ENCODE results near the gene CTDP1.
"Not testable (repeated sequence)": the region's sequence is repeated elsewhere in the genome, so short reads cannot be mapped to it uniquely, and the experiment has no call there.

The CTDP1 gene

GRCh38 chr18:79727211-79727610, 47.6 kb downstream of the CTDP1 start:
- DNase-seq, result no peak

GRCh38 chr18:79728931-79729586, 49.5 kb downstream of the CTDP1 start:
- DNase-seq, result no peak

GRCh38 chr18:79729611-79730010, 50.0 kb downstream of the CTDP1 start:
- no peak for DNase-seq

- no peak for DNase-seq
These were observed 51.2 kb downstream of the CTDP1 start for GRCh38 chr18:79730804-79731203.

GRCh38 chr18:79731881-79732720, 52.5 kb downstream of the CTDP1 start:
- DNase-seq, result not testable (repeated sequence)

- DNase-seq, result no peak
These were observed 53.1 kb downstream of the CTDP1 start for GRCh38 chr18:79732721-79733025.

- DNase-seq, result no peak
These were observed 53.6 kb downstream of the CTDP1 start for GRCh38 chr18:79733135-79733701.

DNA sequence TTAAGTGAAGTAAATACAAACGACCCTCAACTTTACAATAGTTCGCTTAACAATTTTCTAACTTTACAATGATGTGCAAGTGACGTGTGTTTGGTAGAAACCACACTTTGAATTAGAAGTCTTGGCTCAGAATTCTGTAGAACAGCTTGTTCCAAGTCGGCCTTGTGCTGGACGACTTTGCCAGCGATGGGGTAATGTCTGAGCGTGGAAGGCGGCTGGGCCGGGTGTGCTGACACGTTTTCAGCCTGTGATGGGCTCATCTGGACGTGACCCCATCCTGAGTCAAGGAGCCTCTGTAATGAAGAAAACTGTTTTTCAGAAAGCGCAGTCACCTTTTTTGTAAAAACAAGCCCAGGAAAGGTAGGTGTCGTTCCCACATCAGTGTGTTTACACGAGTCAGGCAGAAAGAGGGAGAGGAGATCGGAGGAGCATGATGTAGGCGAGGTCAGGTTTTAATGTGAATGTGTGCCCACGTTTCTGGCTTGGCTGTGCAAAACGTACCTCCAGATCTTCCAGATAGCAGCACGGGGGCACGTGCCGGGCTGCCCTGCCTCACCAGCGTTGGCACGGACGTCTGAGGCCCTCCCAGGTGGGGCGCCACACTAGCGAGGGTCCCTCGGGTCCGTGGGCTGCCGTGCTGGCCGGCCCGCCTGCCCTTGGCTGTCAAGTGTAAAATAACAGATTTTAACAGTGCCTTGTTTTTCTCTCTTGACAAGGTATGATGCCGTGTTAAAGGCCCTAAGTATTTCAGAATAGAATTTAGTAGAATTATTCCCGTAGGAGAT, 54.6 kb downstream of the CTDP1 start:
- DNase-seq, result no peak

- DNase-seq, result no peak
These were observed 55.7 kb downstream of the CTDP1 start for GRCh38 chr18:79735071-79735980.

DNA sequence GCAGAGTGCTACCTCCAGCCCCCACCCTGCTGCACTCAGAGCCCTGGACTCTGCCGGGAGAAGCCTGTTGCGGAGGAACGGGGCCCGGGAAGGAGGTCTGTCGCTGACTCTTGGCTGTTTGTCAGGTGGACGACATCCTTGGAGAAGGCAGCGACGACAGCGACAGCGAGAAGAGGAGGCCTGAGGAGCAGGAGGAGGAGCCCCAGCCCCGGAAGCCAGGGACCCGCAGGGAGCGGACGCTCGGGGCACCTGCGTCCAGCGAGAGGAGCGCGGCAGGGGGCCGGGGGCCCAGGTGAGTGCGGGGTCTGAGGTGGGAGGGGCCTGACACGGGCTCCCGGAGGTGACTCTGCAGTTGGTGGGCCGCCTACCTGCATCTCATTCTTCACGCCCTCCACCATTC, 56.6 kb downstream of the CTDP1 start:
- no peak for DNase-seq

- no peak for DNase-seq
These were observed 57.2 kb downstream of the CTDP1 start for GRCh38 chr18:79736846-79737245.

- no peak for DNase-seq
These were observed 57.8 kb downstream of the CTDP1 start for GRCh38 chr18:79737426-79737825.

DNA sequence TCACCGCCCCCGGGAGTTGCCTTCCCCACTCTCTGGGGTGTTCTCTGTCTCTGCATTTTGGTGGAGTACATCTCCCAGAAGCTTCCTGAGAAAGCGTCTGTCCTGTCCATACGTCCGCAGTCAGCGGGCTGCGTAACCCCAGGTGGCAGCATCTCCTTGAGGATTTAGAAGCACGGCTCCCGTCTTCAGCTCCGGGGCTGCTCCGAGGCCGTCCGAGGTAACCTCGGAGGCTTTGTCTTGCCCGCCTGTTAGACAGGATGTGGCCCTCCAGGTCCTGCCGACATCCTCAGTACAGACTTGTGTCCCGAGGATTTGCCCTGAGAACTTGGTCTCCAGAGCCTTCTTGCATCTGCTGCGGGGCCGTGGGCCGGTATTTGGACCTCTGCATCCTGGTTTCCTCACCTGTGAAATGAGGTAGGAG, 58.4 kb downstream of the CTDP1 start:
- no peak for DNase-seq

GRCh38 chr18:79738581-79739439, 59.2 kb downstream of the CTDP1 start:
- no peak for DNase-seq

DNA sequence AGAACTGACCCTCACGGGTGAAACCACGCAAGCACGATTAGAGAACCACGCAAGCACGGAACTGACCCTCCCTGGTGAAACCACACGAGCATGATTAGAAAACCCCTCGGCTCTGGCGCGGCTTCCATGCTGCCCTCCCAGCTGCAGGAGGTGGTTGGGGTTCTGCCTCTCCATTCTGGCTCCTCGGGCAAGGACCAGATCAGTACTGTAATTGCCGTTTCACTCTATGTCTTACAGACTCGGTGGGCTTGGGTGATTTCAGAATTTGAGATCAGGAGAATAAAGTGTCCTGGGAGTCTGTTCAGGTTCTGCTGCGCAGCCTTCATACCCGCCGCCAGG, 59.8 kb downstream of the CTDP1 start:
- DNase-seq, result no peak

GRCh38 chr18:79740047-79740446, 60.4 kb downstream of the CTDP1 start:
- not testable (repeated sequence) for DNase-seq

DNA sequence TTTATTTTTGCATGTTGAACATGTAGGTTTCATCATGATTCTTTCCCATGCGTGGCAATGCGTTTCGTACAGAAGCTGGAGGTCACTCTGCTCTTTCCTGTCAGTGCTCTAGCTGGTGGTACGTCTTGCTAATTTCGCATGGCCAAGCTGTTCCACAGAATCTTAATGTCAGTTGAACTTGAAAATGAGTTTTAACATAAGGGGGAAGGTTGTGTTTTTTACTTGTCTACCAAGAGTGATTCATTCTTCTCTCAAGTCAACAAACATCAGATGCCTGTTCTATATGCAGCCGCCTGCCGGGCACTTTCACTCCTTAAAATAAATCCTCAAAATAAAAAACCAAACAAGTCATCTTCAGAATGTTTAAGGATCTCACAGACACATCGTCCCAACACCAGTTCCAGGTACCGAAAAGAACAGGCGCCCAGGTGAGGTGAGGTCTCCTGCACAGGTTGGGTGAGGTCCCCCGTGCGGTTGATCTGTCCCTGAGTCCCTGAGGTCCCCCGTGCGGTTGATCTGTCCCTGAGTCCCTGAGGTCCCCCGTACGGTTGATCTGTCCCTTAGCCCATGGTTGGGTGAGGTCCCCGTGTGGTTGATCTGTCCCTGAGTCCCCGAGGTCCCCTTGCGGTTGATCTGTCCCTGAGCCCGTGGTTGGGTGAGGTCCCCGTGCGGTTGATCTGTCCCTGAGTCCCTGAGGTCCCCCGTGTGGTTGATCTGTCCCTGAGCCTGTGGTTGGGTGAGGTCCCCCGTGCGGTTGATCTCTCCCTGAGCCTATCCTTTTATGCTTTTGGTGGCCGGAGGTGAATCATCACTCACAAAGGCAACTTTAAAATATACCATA, 61.1 kb downstream of the CTDP1 start:
- DNase-seq, result no peak

- no peak for DNase-seq
These were observed 61.7 kb downstream of the CTDP1 start for GRCh38 chr18:79741362-79741700.

DNA sequence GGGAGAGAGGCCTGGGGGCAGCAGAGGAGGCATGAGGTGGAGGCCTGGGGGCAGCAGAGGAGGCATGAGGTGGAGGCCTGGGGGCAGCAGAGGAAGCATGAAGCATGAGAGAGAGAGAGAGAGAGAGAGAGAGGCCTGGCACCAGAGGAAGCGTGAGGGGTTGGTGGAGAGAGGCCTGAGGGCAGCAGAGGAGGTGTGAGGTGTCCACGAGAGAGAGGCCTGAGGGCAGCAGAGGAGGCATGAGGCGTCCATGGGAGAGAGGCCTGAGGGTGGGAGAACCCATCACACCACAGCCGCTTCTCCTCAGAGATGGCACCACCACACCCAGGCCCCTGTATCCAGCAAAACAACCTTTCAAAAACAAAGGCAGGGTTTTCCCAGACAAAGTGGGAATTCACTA, 62.5 kb downstream of the CTDP1 start:
- no peak for DNase-seq

DNA sequence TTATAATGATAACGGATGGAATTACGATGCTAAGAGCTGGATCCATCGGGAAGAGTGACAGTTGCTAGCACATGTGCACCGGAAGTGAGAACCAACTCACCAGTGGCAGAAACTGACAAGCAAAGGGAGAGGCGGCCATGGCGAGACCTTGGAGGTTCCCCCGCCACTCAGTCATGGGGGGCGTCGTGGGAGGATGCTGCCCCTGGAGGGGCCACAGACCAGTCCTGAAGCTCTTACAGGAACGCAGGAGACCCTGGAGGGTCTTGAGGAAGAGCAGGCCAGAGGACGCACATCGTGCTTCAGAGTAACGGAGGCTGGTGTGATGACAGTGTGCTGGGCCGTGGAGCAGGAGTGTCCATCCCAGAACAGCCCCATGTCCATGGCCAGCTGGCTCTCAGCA, 65.0 kb downstream of the CTDP1 start:
- no peak for DNase-seq

DNA sequence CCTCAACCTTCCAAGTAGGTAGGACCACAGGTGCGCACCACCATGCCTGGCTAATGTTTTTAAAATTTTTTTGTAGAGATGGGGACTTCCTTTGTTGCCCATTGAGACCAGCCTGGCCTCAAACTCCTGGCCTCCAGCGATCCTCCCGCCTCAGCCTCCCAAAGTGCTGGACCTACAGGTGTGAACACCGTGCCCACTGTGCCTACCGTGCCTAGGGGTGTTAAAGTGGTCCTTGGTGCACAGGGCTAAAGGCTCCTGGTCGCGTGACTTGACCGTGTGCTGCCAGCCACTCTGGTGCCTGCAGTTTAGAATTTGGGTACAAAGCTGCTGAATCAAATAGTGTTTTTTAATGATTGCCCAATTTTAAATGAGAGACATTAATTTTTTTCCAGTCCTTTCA, 67.1 kb downstream of the CTDP1 start:
- DNase-seq, result no peak
